HepG2 (cell line): ENCODE results near the gene ALPL. TPM values are rescaled to one million over a fixed set of nuclear protein-coding genes. Genes with fewer than 3 reads are reported as not detected.

Source experiments
- ASH2L ChIP-seq: fragments of 300-600, 200-600 bp; sonication (generic); IDR thresholded peaks from 2 replicates; pipeline ENCODE4 v1.7.0; 2017; ENCODE audit warnings: low read depth, mild to moderate bottlenecking, moderate library complexity, mixed read lengths, low read length; ENCODE audit not compliant: insufficient read length
- CREB1 ChIP-seq, 2 experiments: fragments of 450-650 bp in 1 of 2; IDR thresholded peaks; 2 replicates each; pipeline ENCODE4 v1.6.1; 2016 to 2017; ENCODE audit warnings: control low read depth in 1 of 2, mild to moderate bottlenecking in 1 of 2, missing compliant biosample characterization in 1 of 2, missing genetic modification characterization in 1 of 2
- DNMT1 ChIP-seq: sonication (generic); formaldehyde crosslinking; IDR thresholded peaks from 2 replicates; pipeline ENCODE4 v1.5.1; 2020; ENCODE audit warnings: mild to moderate bottlenecking, missing genetic modification reagents
- FOXP1 ChIP-seq, 2 experiments: fragments of 450-650 bp in 1 of 2; IDR thresholded peaks; 2 replicates each; pipeline ENCODE4 v1.6.1; 2017 to 2018; ENCODE audit warnings: antibody characterized with exemption in 1 of 2
- HNRNPLL ChIP-seq: fragments of 200-400 bp; formaldehyde crosslinking; IDR thresholded peaks from 2 replicates; pipeline ENCODE4 v1.6.1; 2017; ENCODE audit warnings: mild to moderate bottlenecking, low read depth, low read length; ENCODE audit not compliant: poor library complexity, severe bottlenecking
- HOXA5 ChIP-seq: sonication (generic); formaldehyde crosslinking; IDR thresholded peaks from 2 replicates; pipeline ENCODE4 v1.4.0; 2020; ENCODE audit warnings: missing genetic modification reagents
- MAFG ChIP-seq: sonication (generic); formaldehyde crosslinking; IDR thresholded peaks from 2 replicates; pipeline ENCODE4 v1.5.1; 2020; ENCODE audit warnings: mild to moderate bottlenecking, missing genetic modification reagents
- MAZ ChIP-seq, 2 experiments: sonication (generic) in 1 of 2; formaldehyde crosslinking in 1 of 2; IDR thresholded peaks; 2 replicates each; pipeline versions ENCODE4 v1.5.0 to v1.6.1; 2012 to 2020; ENCODE audit warnings: low read depth in 2 of 2, mild to moderate bottlenecking in 2 of 2, borderline replicate concordance in 1 of 2, improper control_type of control experiment in 1 of 2, low read length in 1 of 2, missing genetic modification reagents in 1 of 2, moderate library complexity in 1 of 2
- NAIF1 ChIP-seq: sonication (generic); formaldehyde crosslinking; IDR thresholded peaks from 2 replicates; pipeline ENCODE4 v1.5.0; 2020; ENCODE audit warnings: mild to moderate bottlenecking, missing genetic modification reagents, borderline replicate concordance
- NCOA5 ChIP-seq: sonication (generic); formaldehyde crosslinking; IDR thresholded peaks from 2 replicates; pipeline ENCODE4 v1.4.0; 2020; ENCODE audit warnings: missing genetic modification reagents
- NFYB ChIP-seq: sonication (generic); formaldehyde crosslinking; IDR thresholded peaks from 2 replicates; pipeline ENCODE4 v1.4.0; 2020; ENCODE audit warnings: missing genetic modification reagents
- POLR2AphosphoS2 ChIP-seq: IDR thresholded peaks from 2 replicates; pipeline ENCODE4 v1.6.1; 2011; ENCODE audit warnings: low read depth, low read length, improper control_type of control experiment
- RAD51 ChIP-seq: fragments of 450-650 bp; IDR thresholded peaks from 2 replicates; pipeline ENCODE4 v1.6.1; 2016; ENCODE audit warnings: borderline replicate concordance
- RARA ChIP-seq: IDR thresholded peaks from 2 replicates; pipeline ENCODE4 v1.6.1; 2016; ENCODE audit warnings: missing genetic modification reagents, missing compliant biosample characterization
- RXRA ChIP-seq: sonication (generic); formaldehyde crosslinking; IDR thresholded peaks from 2 replicates; pipeline ENCODE4 v1.5.1; 2020; ENCODE audit warnings: missing genetic modification reagents
- SP5 ChIP-seq: IDR thresholded peaks from 2 replicates; pipeline ENCODE4 v1.6.1; 2016; ENCODE audit warnings: low read depth, borderline replicate concordance
- ZBTB7A ChIP-seq: sonication (generic); formaldehyde crosslinking; IDR thresholded peaks from 2 replicates; pipeline ENCODE4 v1.8.0; 2022; ENCODE audit warnings: mild to moderate bottlenecking, missing genetic modification reagents
- ZFP1 ChIP-seq: IDR thresholded peaks from 2 replicates; pipeline ENCODE4 v1.6.1; 2016
- ZNF124 ChIP-seq: sonication (generic); formaldehyde crosslinking; IDR thresholded peaks from 2 replicates; pipeline ENCODE4 v1.4.0; 2020; ENCODE audit warnings: missing genetic modification reagents
- ZNF138 ChIP-seq: sonication (generic); formaldehyde crosslinking; IDR thresholded peaks from 2 replicates; pipeline ENCODE4 v1.5.0; 2020; ENCODE audit warnings: mild to moderate bottlenecking, low read depth, missing genetic modification reagents
- ZNF350 ChIP-seq: sonication (generic); formaldehyde crosslinking; IDR thresholded peaks from 2 replicates; pipeline ENCODE4 v1.4.0; 2020; ENCODE audit warnings: mild to moderate bottlenecking, low read depth, missing genetic modification reagents, borderline replicate concordance
- ZNF430 ChIP-seq: sonication (generic); formaldehyde crosslinking; IDR thresholded peaks from 2 replicates; pipeline ENCODE4 v1.9.0; 2021; ENCODE audit warnings: mild to moderate bottlenecking, missing genetic modification reagents
- ZNF556 ChIP-seq: sonication (generic); formaldehyde crosslinking; IDR thresholded peaks from 2 replicates; pipeline ENCODE4 v1.4.0; 2020; ENCODE audit warnings: mild to moderate bottlenecking, missing genetic modification reagents, borderline replicate concordance
- ZNF746 ChIP-seq: sonication (generic); formaldehyde crosslinking; IDR thresholded peaks from 2 replicates; pipeline ENCODE4 v1.8.0; 2022; ENCODE audit warnings: mild to moderate bottlenecking, missing genetic modification reagents
- ZNF75D ChIP-seq: sonication (generic); formaldehyde crosslinking; IDR thresholded peaks from 2 replicates; pipeline ENCODE4 v1.8.1; 2023; ENCODE audit warnings: missing genetic modification reagents, mild to moderate bottlenecking, borderline replicate concordance
- ZNF776 ChIP-seq: sonication (generic); formaldehyde crosslinking; IDR thresholded peaks from 2 replicates; pipeline ENCODE4 v1.4.0; 2020; ENCODE audit warnings: mild to moderate bottlenecking, missing genetic modification reagents
- ZSCAN9 ChIP-seq: IDR thresholded peaks from 2 replicates; pipeline ENCODE4 v1.6.1; 2016; ENCODE audit warnings: borderline replicate concordance
- polyA plus RNA-seq, 8 experiments: library from polyadenylated mRNA; depleted of rRNA in 3 of 8; stranded (reverse) in 7 of 8; unstranded in 1 of 8; fragments of >200 nt; fragmentation: Illumina TruSeq in 4 of 8; extraction: Trizol in 4 of 8; gene quantifications; 2 replicates each; pipeline versions ENCODE4 v1.2.1 to v1.2.3, GENCODE V29; 2011 to 2016; ENCODE audit warnings: low read depth in 4 of 8, missing spikeins in 1 of 8, mixed read lengths in 1 of 8; ENCODE audit not compliant: insufficient read depth in 1 of 8
- total RNA-seq, 5 experiments: library from RNA; depleted of rRNA; stranded (reverse); fragments of >200 nt; fragmentation: Illumina TruSeq; extraction: Trizol; gene quantifications; 2 replicates each; pipeline ENCODE4 v1.2.3, GENCODE V29; 2016; ENCODE audit warnings: low read depth in 1 of 5
- TF ChIP-seq, protein P1 (sequence below): sonication (generic); formaldehyde crosslinking; IDR thresholded peaks from 2 replicates; pipeline ENCODE4 v1.4.0; 2020; ENCODE audit warnings: missing genetic modification reagents
- TF ChIP-seq, protein P2 (sequence below): sonication (generic); formaldehyde crosslinking; IDR thresholded peaks from 2 replicates; pipeline ENCODE4 v1.4.0; 2020; ENCODE audit warnings: mild to moderate bottlenecking, missing genetic modification reagents

ALPL gene
- total and polyA plus RNA-seq, 2 of the 13 experiments (the other 11 are each of a cell fraction or from before 2014, with no cell fraction given): 0.12 TPM; not detected in 1

DNA sequence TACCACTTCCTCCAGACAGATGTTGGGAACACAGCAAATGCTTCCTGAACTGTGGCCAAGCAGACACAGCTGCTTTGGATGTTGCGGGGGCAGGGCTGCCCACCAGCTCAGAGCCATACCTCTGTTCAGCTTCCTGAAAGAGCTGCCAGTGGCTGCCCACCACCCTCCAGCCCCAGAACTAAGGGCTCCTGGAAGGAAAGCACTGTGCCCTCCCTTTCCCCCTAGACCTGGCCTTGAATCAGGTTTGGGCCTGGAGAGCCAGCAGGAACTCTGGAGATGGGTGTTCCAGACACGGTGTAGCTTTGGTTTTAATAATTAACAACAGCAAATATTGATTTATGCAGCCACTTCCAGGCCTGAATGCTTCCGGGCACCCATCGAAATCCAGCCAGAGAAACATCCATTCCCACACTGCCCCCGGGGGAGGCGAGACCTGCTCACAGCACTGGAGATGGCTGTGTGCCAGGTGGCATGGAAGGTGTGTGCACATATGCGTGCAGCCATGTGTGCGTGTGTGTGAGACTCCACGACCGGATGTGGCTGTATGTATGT is 114.3 kb downstream of the ALPL start (continued):
- TF ChIP-seq MAZ (IDR thresholded peaks at IDR 0.05; ENCODE audit: borderline replicate concordance, low read depth, low read length) (0 out of 2 replicates have a peak, but pooled peaks have one; percentile 49), MAZ (CRISPR knock-in tag; IDR thresholded peaks at IDR 0.05; ENCODE audit: low read depth) (peak; percentile 66; the same call in 1 of the 2 replicates), RARA (CRISPR knock-in tag) (peak; percentile 88), ZNF776 (CRISPR knock-in tag) (no peak), ZBTB7A (CRISPR knock-in tag) (no peak), ASH2L (peak; percentile 59), NFYB (CRISPR knock-in tag) (no peak), RAD51 (no peak), ZNF556 (CRISPR knock-in tag) (0 out of 2 replicates have a peak, but pooled peaks have one; percentile 67), DNMT1 (CRISPR knock-in tag) (no peak), POLR2AphosphoS2 (no peak), ZNF746 (CRISPR knock-in tag) (peak; percentile 74; the same call in 1 of the 2 replicates), NAIF1 (CRISPR knock-in tag) (no peak; the same call in 1 of the 2 replicates), ZNF350 (CRISPR knock-in tag) (peak; percentile 68; the same call in 1 of the 2 replicates), HNRNPLL (no peak), SP5 (CRISPR knock-in tag) (no peak; the same call in 1 of the 2 replicates), NCOA5 (no peak), ZNF124 (CRISPR knock-in tag) (no peak; the same call in 1 of the 2 replicates), ZNF75D (CRISPR knock-in tag) (no peak), CREB1 (IDR thresholded peaks at IDR 0.05) (no peak), CREB1 (CRISPR knock-in tag; IDR thresholded peaks at IDR 0.05) (peak; percentile 72), MAFG (CRISPR knock-in tag) (no peak), FOXP1 (IDR thresholded peaks at IDR 0.05) (no peak), FOXP1 (CRISPR knock-in tag; IDR thresholded peaks at IDR 0.05) (peak; percentile 66), ZNF430 (no peak), RXRA (CRISPR knock-in tag) (peak; percentile 83; the same call in 1 of the 2 replicates), HOXA5 (CRISPR knock-in tag) (no peak), ZFP1 (CRISPR knock-in tag) (0 out of 2 replicates have a peak, but pooled peaks have one; percentile 53), ZSCAN9 (CRISPR knock-in tag) (no peak), ZNF138 (CRISPR knock-in tag) (no peak)
- TF ChIP-seq, protein P1, sequence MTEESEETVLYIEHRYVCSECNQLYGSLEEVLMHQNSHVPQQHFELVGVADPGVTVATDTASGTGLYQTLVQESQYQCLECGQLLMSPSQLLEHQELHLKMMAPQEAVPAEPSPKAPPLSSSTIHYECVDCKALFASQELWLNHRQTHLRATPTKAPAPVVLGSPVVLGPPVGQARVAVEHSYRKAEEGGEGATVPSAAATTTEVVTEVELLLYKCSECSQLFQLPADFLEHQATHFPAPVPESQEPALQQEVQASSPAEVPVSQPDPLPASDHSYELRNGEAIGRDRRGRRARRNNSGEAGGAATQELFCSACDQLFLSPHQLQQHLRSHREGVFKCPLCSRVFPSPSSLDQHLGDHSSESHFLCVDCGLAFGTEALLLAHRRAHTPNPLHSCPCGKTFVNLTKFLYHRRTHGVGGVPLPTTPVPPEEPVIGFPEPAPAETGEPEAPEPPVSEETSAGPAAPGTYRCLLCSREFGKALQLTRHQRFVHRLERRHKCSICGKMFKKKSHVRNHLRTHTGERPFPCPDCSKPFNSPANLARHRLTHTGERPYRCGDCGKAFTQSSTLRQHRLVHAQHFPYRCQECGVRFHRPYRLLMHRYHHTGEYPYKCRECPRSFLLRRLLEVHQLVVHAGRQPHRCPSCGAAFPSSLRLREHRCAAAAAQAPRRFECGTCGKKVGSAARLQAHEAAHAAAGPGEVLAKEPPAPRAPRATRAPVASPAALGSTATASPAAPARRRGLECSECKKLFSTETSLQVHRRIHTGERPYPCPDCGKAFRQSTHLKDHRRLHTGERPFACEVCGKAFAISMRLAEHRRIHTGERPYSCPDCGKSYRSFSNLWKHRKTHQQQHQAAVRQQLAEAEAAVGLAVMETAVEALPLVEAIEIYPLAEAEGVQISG (CRISPR knock-in tag): peak; percentile 56
- TF ChIP-seq, protein P2, sequence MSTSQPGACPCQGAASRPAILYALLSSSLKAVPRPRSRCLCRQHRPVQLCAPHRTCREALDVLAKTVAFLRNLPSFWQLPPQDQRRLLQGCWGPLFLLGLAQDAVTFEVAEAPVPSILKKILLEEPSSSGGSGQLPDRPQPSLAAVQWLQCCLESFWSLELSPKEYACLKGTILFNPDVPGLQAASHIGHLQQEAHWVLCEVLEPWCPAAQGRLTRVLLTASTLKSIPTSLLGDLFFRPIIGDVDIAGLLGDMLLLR: no peak
